HCT116 (cell line): ENCODE data around the gene FOXO3. TPM values are rescaled to one million over a fixed set of nuclear protein-coding genes. Genes with fewer than 3 reads are reported as not detected.

ENCODE experiments used
- ATAC-seq: fragments of 200-7000 bp; cut with Tn5 transposase; 2 replicates; pipeline ENCODE4 v1.9.1; 2020; ENCODE audit warnings: mild to moderate bottlenecking, moderate library complexity
- BruUV-seq: library from RNA; stranded (reverse); fragments of 400-500 nt; replicated peaks from 2 replicates; lab custom pipeline; 2021; lab: Mats Ljungman, UMichigan
- CTCF ChIA-PET: fragments of 300-600 bp; sonication (Branson Sonifier 250); formaldehyde crosslinking; loops from one replicate; lab custom pipeline; 2021; ENCODE audit warnings: antibody characterized with exemption; lab: Charles Lee
- POLR2A ChIA-PET: fragments of 300-600, 350-600 bp; sonication (Branson Sonifier 250); formaldehyde crosslinking; loops from one replicate; lab custom pipeline; 2021; ENCODE audit warnings: antibody characterized with exemption; lab: Charles Lee
- RAD21 ChIA-PET, 2 experiments: fragments of 300-600 bp; sonication (Branson Sonifier 250); formaldehyde crosslinking; loops; one replicate each; lab custom pipeline; 2023; ENCODE audit warnings: low total read pairs in 2 of 2; ENCODE audit not compliant: uncharacterized antibody in 2 of 2, unreplicated experiment in 2 of 2, low non-redundant PET in 1 of 2; lab: Charles Lee
- DNase-seq: peaks from one replicate; pipeline ENCODE4 v3.0.0-alpha.2; 2010; ENCODE audit warnings: low read depth, low spot score
- H2AFZ ChIP-seq: fragments of 200-600 bp; shearing (Covaris generic), sonication (generic); 2 replicates; pipeline ENCODE4 v1.6.1; 2017; ENCODE audit warnings: low read depth, mixed run types, mixed read lengths, antibody characterized with exemption, low read length; ENCODE audit not compliant: poor library complexity, severe bottlenecking
- H3K27ac ChIP-seq: 2 replicates; pipeline ENCODE4 v1.5.1; 2012; ENCODE audit warnings: low read depth, low read length
- H3K27me3 ChIP-seq: fragments of 200-600 bp; sonication (generic); 2 replicates; pipeline ENCODE4 v1.6.1; 2016; ENCODE audit warnings: mixed run types, low read length, mixed read lengths; ENCODE audit not compliant: insufficient read depth
- H3K36me3 ChIP-seq, 2 experiments: fragments of 200-500 bp in 1 of 2; fragments of 200-600 bp in 1 of 2; sonication (Bioruptor generic) in 1 of 2; sonication (generic) in 1 of 2; 2 replicates each; pipeline versions ENCODE4 v1.5.1 to v1.6.1; 2014 to 2016; ENCODE audit warnings: low read length in 2 of 2, inconsistent platforms in 1 of 2, mixed read lengths in 1 of 2, mixed run types in 1 of 2; ENCODE audit not compliant: insufficient read depth in 2 of 2, control insufficient read depth in 1 of 2
- H3K4me1 ChIP-seq, 2 experiments: fragments of 200-600 bp in 1 of 2; sonication (generic) in 1 of 2; 2 replicates each; pipeline versions ENCODE4 v1.5.1 to v1.6.1; 2012 to 2017; ENCODE audit warnings: low read length in 2 of 2, inconsistent platforms in 1 of 2, mild to moderate bottlenecking in 1 of 2, mixed read lengths in 1 of 2, mixed run types in 1 of 2, moderate library complexity in 1 of 2; ENCODE audit not compliant: insufficient read depth in 2 of 2, control insufficient read depth in 1 of 2
- H3K4me2 ChIP-seq: fragments of 200-600 bp; sonication (generic); 2 replicates; pipeline ENCODE4 v1.6.1; 2017; ENCODE audit warnings: mixed run types, low read length, mixed read lengths
- H3K4me3 ChIP-seq, 2 experiments: fragments of 200-600 bp in 1 of 2; sonication (generic) in 1 of 2; replicated peaks in 1 of 2; 2 replicates each; pipeline ENCODE4 v1.5.1; 2011 to 2016; ENCODE audit warnings: low read length in 2 of 2, control low read depth in 1 of 2, low read depth in 1 of 2, mild to moderate bottlenecking in 1 of 2, mixed read lengths in 1 of 2, mixed run types in 1 of 2
- H3K79me2 ChIP-seq: fragments of 200-600 bp; sonication (generic); 2 replicates; pipeline ENCODE4 v1.6.1; 2017; ENCODE audit warnings: mild to moderate bottlenecking, mixed run types, low read length, moderate library complexity, mixed read lengths; ENCODE audit not compliant: insufficient read depth
- H3K9ac ChIP-seq: fragments of 200-600 bp; sonication (generic); 2 replicates; pipeline ENCODE4 v1.6.1; 2016; ENCODE audit warnings: low read length, mixed read lengths
- H3K9me2 ChIP-seq: fragments of 200-600 bp; sonication (generic), shearing (Covaris generic); 2 replicates; pipeline ENCODE4 v1.6.1; 2017; ENCODE audit warnings: mixed run types, mild to moderate bottlenecking, moderate library complexity; ENCODE audit not compliant: insufficient read depth
- H3K9me3 ChIP-seq, 2 experiments: fragments of 200-500 bp in 1 of 2; fragments of 200-600 bp in 1 of 2; sonication (Bioruptor generic) in 1 of 2; sonication (generic) in 1 of 2; 2 replicates each; pipeline ENCODE4 v1.6.1; 2014 to 2017; ENCODE audit warnings: low read length in 2 of 2, mixed read lengths in 2 of 2, inconsistent platforms in 1 of 2, low read depth in 1 of 2, mild to moderate bottlenecking in 1 of 2, mixed run types in 1 of 2, moderate library complexity in 1 of 2; ENCODE audit not compliant: control insufficient read depth in 1 of 2, insufficient read depth in 1 of 2
- H4K20me1 ChIP-seq: fragments of 200-600 bp; sonication (generic), shearing (Covaris generic); 2 replicates; pipeline ENCODE4 v1.6.1; 2017; ENCODE audit warnings: mixed run types, mild to moderate bottlenecking, moderate library complexity; ENCODE audit not compliant: insufficient read depth
- ATF3 ChIP-seq: IDR thresholded peaks from 2 replicates; pipeline ENCODE4 v1.6.1; 2012
- CBX3 ChIP-seq: IDR thresholded peaks from 2 replicates; pipeline ENCODE4 v1.6.1; 2012; ENCODE audit warnings: low read depth
- CEBPB ChIP-seq: IDR thresholded peaks from 2 replicates; pipeline ENCODE4 v1.6.1; 2012; ENCODE audit warnings: low read depth
- CTCF ChIP-seq, 3 experiments: fragments of 200-600 bp in 1 of 3; sonication (generic) in 1 of 3; IDR thresholded peaks in 2 of 3; conservative IDR thresholded peaks in 1 of 3; 2 replicates each; pipeline ENCODE4 v1.5.1; 2012 to 2017; ENCODE audit warnings: low read depth in 2 of 3, low read length in 2 of 3, antibody characterized with exemption in 1 of 3, borderline replicate concordance in 1 of 3, control low read depth in 1 of 3, mild to moderate bottlenecking in 1 of 3, mixed read lengths in 1 of 3, mixed run types in 1 of 3, moderate library complexity in 1 of 3; ENCODE audit not compliant: insufficient read depth in 1 of 3
- EGR1 ChIP-seq: IDR thresholded peaks from 2 replicates; pipeline ENCODE4 v1.6.1; 2012; ENCODE audit warnings: low read depth
- ELF1 ChIP-seq: IDR thresholded peaks from 2 replicates; pipeline ENCODE4 v1.6.1; 2012; ENCODE audit warnings: low read depth, borderline replicate concordance
- EZH2phosphoT487 ChIP-seq: fragments of 200-600 bp; IDR thresholded peaks from 2 replicates; pipeline ENCODE4 v1.6.1; 2018; ENCODE audit warnings: antibody characterized with exemption, borderline replicate concordance
- FOSL1 ChIP-seq: IDR thresholded peaks from 2 replicates; pipeline ENCODE4 v1.6.1; 2012; ENCODE audit warnings: low read depth
- POLR2A ChIP-seq: IDR thresholded peaks from 2 replicates; pipeline ENCODE4 v1.7.0; 2011; ENCODE audit warnings: borderline replicate concordance; ENCODE audit not compliant: insufficient read depth, insufficient read length; ENCODE audit errors: extremely low read depth
- POLR2AphosphoS5 ChIP-seq: IDR thresholded peaks from 2 replicates; pipeline ENCODE4 v1.6.1; 2011; ENCODE audit warnings: mild to moderate bottlenecking, low read depth, low read length, moderate library complexity
- RAD21 ChIP-seq: IDR thresholded peaks from 2 replicates; pipeline ENCODE4 v1.6.1; 2012; ENCODE audit warnings: low read depth, mild to moderate bottlenecking
- REST ChIP-seq: IDR thresholded peaks from 2 replicates; pipeline ENCODE4 v1.6.1; 2012; ENCODE audit warnings: low read depth
- SIN3A ChIP-seq: IDR thresholded peaks from 2 replicates; pipeline ENCODE4 v1.6.1; 2012; ENCODE audit warnings: low read depth
- SP1 ChIP-seq: IDR thresholded peaks from 2 replicates; pipeline ENCODE4 v1.6.1; 2012; ENCODE audit warnings: low read depth
- SRF ChIP-seq: IDR thresholded peaks from 2 replicates; pipeline ENCODE4 v1.6.1; 2012; ENCODE audit warnings: low read depth
- TCF7L2 ChIP-seq: IDR thresholded peaks from 2 replicates; pipeline ENCODE4 v1.7.0; 2011; ENCODE audit warnings: borderline replicate concordance, inconsistent platforms; ENCODE audit not compliant: insufficient read depth, insufficient read length; ENCODE audit errors: extremely low read depth
- YY1 ChIP-seq: IDR thresholded peaks from 2 replicates; pipeline ENCODE4 v1.6.1; 2011; ENCODE audit warnings: low read length, low read depth, moderate library complexity, mild to moderate bottlenecking; ENCODE audit not compliant: insufficient replicate concordance; ENCODE audit errors: extremely low read depth
- ZBTB33 ChIP-seq: IDR thresholded peaks from 2 replicates; pipeline ENCODE4 v1.6.1; 2011; ENCODE audit warnings: mild to moderate bottlenecking, low read length, moderate library complexity; ENCODE audit not compliant: insufficient replicate concordance; ENCODE audit errors: extremely low read depth
- ZFX ChIP-seq: fragments of 450-650 bp; IDR thresholded peaks from 2 replicates; pipeline ENCODE4 v1.6.1; 2017
- ZNF274 ChIP-seq: fragments of 200-500 bp; sonication (Bioruptor generic); IDR thresholded peaks from 2 replicates; pipeline ENCODE4 v1.6.1; 2014; ENCODE audit warnings: mild to moderate bottlenecking, low read depth, low read length, inconsistent platforms
- intact Hi-C: fragments of 100-400 bp; cut with micrococcal nuclease; formaldehyde crosslinking; loops from 2 replicates; pipeline ENCODE4 v1.10.0; 2022
- total RNA-seq: library from RNA; stranded (reverse); gene quantifications from one replicate; pipeline ENCODE4 v1.2.1, GENCODE V29; 2021; ENCODE audit not compliant: unreplicated experiment

Gene FOXO3
- total RNA-seq, 1 experiment from 2014 or later, result 40.0 TPM

- H3K4me1 ChIP-seq, result peaks cover 12 to 34% of the 10 kb centered on the region in 2 experiments
- ChIA-PET RAD21 (no interaction called here), CTCF (no interaction called here), POLR2A (no interaction called here)
- H3K4me2 ChIP-seq, result 0 out of 2 replicates have a peak overlapping the region, but pooled peaks have one; percentile 12
- no TSS peak for BruUV-seq
- no peaks in the 10 kb centered on the region for H3K9me3 ChIP-seq
- no peaks in the 10 kb centered on the region; a peak in 1 of 4 replicates for H3K36me3 ChIP-seq
- no peak overlapping the region for H3K27ac ChIP-seq
- no peak overlapping the region for H3K9ac ChIP-seq
- H2AFZ ChIP-seq, result no peak overlapping the region
- H3K4me3 ChIP-seq, result no peak overlapping the region
- DNase-seq, result no peak
- H3K9me2 ChIP-seq, result no peaks in the 10 kb centered on the region
- peaks cover 96% of the 10 kb centered on the region for H3K79me2 ChIP-seq
- no peaks in the 10 kb centered on the region for H3K27me3 ChIP-seq
- TF ChIP-seq CBX3, result no peak
- no peak for TF ChIP-seq TCF7L2
- no peak for TF ChIP-seq POLR2A
- no peak for TF ChIP-seq REST
- no peak for TF ChIP-seq ZBTB33
- no peak for TF ChIP-seq EZH2phosphoT487
- TF ChIP-seq CEBPB, result no peak
- TF ChIP-seq EGR1, result no peak
- TF ChIP-seq ATF3, result no peak
- no peak for TF ChIP-seq ELF1
- no peak for TF ChIP-seq SP1
- no peak for TF ChIP-seq FOSL1
- no peak for TF ChIP-seq RAD21
- no peak for TF ChIP-seq SRF
- no peak for TF ChIP-seq CTCF (IDR thresholded peaks at IDR 0.05 in 2 of 3, conservative IDR thresholded peaks at IDR 0.05 in 1 of 3; ENCODE audit: borderline replicate concordance in 1 of 3, insufficient read depth in 1 of 3, low read depth in 2 of 3, low read length in 2 of 3)
- no peak for TF ChIP-seq POLR2AphosphoS5
- TF ChIP-seq ZFX, result no peak
- TF ChIP-seq SIN3A, result no peak
- TF ChIP-seq ZNF274, result no peak
- TF ChIP-seq YY1, result no peak
- TF ChIP-seq, all 23 proteins: peak for 0
- ATAC-seq, result no peak
- intact Hi-C loops, result no loop called here
- peaks cover 21% of the 10 kb centered on the region; the same call in 1 of the 2 replicates for H4K20me1 ChIP-seq
Observed at GRCh38 chr6:108581237-108581931, 20.7 kb downstream of the FOXO3 start.
